GM23338 (cell line): ENCODE results near the gene ASB15. TPM values are rescaled to one million over a fixed set of nuclear protein-coding genes. Genes with fewer than 3 reads are reported as not detected.
A peak's percentile ranks its signal among the peaks of the same experiment; 100 is the strongest.

ENCODE experiments used
- ATAC-seq: fragments of 200-7000 bp; cut with Tn5 transposase; 3 replicates; pipeline ENCODE4 v1.9.1; 2020
- DNase-seq: peaks from one replicate; pipeline ENCODE4 v3.0.0-alpha.2; 2015; ENCODE audit warnings: low spot score
- H2AFZ ChIP-seq: fragments of 200-600 bp; sonication (generic); 2 replicates; pipeline ENCODE4 v1.8.0; 2016; ENCODE audit warnings: antibody characterized with exemption, mild to moderate bottlenecking, moderate library complexity
- H3F3A ChIP-seq: fragments of 200-600 bp; sonication (generic); replicated peaks from 2 replicates; pipeline ENCODE4 v1.8.0; 2017; ENCODE audit warnings: antibody characterized with exemption, mixed run types, low read depth
- H3K27ac ChIP-seq: fragments of 200-600 bp; sonication (generic); 2 replicates; pipeline ENCODE4 v1.6.1; 2016; ENCODE audit warnings: low read depth
- H3K27me3 ChIP-seq: fragments of 200-600 bp; sonication (generic); 2 replicates; pipeline ENCODE4 v1.8.0; 2016; ENCODE audit warnings: mild to moderate bottlenecking, mixed run types, moderate library complexity; ENCODE audit not compliant: insufficient read depth
- H3K36me3 ChIP-seq: fragments of 200-600 bp; sonication (generic); 2 replicates; pipeline ENCODE4 v1.8.0; 2016; ENCODE audit warnings: mild to moderate bottlenecking; ENCODE audit not compliant: insufficient read depth
- H3K4me1 ChIP-seq: fragments of 200-600 bp; sonication (generic); 2 replicates; pipeline ENCODE4 v1.8.0; 2016; ENCODE audit warnings: mild to moderate bottlenecking, moderate library complexity; ENCODE audit not compliant: insufficient read depth
- H3K4me2 ChIP-seq: fragments of 200-600 bp; sonication (generic); 2 replicates; pipeline ENCODE4 v1.7.1; 2017; ENCODE audit warnings: mixed run types
- H3K4me3 ChIP-seq: fragments of 200-600 bp; sonication (generic); 2 replicates; pipeline ENCODE4 v1.6.1; 2016; ENCODE audit warnings: mixed run types
- H3K79me2 ChIP-seq: fragments of 200-600 bp; sonication (generic); replicated peaks from 2 replicates; pipeline ENCODE4 v1.8.0; 2017; ENCODE audit warnings: mild to moderate bottlenecking; ENCODE audit not compliant: insufficient read depth
- H3K9me2 ChIP-seq: fragments of 200-600 bp; sonication (generic); 2 replicates; pipeline ENCODE4 v1.8.0; 2017; ENCODE audit not compliant: insufficient read depth
- H4K20me1 ChIP-seq: fragments of 200-600 bp; sonication (generic); replicated peaks from 2 replicates; pipeline ENCODE4 v1.8.0; 2017; ENCODE audit warnings: mild to moderate bottlenecking; ENCODE audit not compliant: insufficient read depth
- H3K27ac Mint-ChIP-seq: 2 replicates; pipeline ENCODE4 v1.8.0; 2020; ENCODE audit warnings: inconsistent platforms, mild to moderate bottlenecking, moderate library complexity, mixed read lengths
- H3K27me3 Mint-ChIP-seq: 3 replicates; pipeline ENCODE4 v1.8.0; 2022; ENCODE audit warnings: low read depth, mild to moderate bottlenecking, moderate library complexity, mixed read lengths, inconsistent platforms; ENCODE audit not compliant: insufficient read depth, poor library complexity
- H3K36me3 Mint-ChIP-seq: 3 replicates; pipeline ENCODE4 v1.8.0; 2021; ENCODE audit warnings: low read depth, mild to moderate bottlenecking, inconsistent platforms, moderate library complexity, mixed read lengths
- H3K4me1 Mint-ChIP-seq: 3 replicates; pipeline ENCODE4 v1.8.0; 2020; ENCODE audit warnings: mild to moderate bottlenecking, inconsistent platforms, mixed read lengths
- H3K4me3 Mint-ChIP-seq: 3 replicates; pipeline ENCODE4 v1.8.0; 2021; ENCODE audit warnings: moderate library complexity, mild to moderate bottlenecking, inconsistent platforms, mixed read lengths
- H3K9me3 Mint-ChIP-seq: 3 replicates; pipeline ENCODE4 v1.8.0; 2020; ENCODE audit warnings: moderate library complexity, mild to moderate bottlenecking, inconsistent platforms, mixed read lengths
- CREB1 ChIP-seq: fragments of 250-450 bp; sonication (Bioruptor Pico); IDR thresholded peaks from 2 replicates; pipeline ENCODE4 v1.5.0; 2020; ENCODE audit warnings: low read depth, mild to moderate bottlenecking, moderate library complexity
- CTCF ChIP-seq, 2 experiments: fragments of 200-600 bp in 1 of 2; sonication (generic) in 1 of 2; conservative IDR thresholded peaks; 2 replicates each; pipeline versions ENCODE4 v1.5.1 to v1.6.1; 2016 to 2017; ENCODE audit warnings: antibody characterized with exemption in 2 of 2, low read depth in 2 of 2, mild to moderate bottlenecking in 2 of 2, moderate library complexity in 1 of 2
- ETS1 ChIP-seq: IDR thresholded peaks from 2 replicates; pipeline ENCODE4 v1.6.1; 2016; ENCODE audit warnings: antibody characterized with exemption
- EZH2 ChIP-seq: fragments of 200-600 bp; sonication (generic); IDR thresholded peaks from one replicate; pipeline ENCODE4 v1.8.0; 2017; ENCODE audit warnings: antibody characterized with exemption, mild to moderate bottlenecking, low read depth; ENCODE audit not compliant: unreplicated experiment
- EZH2phosphoT487 ChIP-seq: fragments of 200-600 bp; sonication (generic); IDR thresholded peaks from one replicate; pipeline ENCODE4 v1.8.1; 2018; ENCODE audit warnings: antibody characterized with exemption; ENCODE audit not compliant: unreplicated experiment
- JUNB ChIP-seq: IDR thresholded peaks from one replicate; pipeline ENCODE4 v1.6.1; 2016; ENCODE audit warnings: antibody characterized with exemption; ENCODE audit not compliant: unreplicated experiment
- NANOG ChIP-seq: IDR thresholded peaks from 2 replicates; pipeline ENCODE4 v1.6.1; 2016; ENCODE audit warnings: antibody characterized with exemption, borderline replicate concordance
- POLR2AphosphoS5 ChIP-seq: IDR thresholded peaks from 2 replicates; pipeline ENCODE4 v1.6.1; 2016; ENCODE audit warnings: antibody characterized with exemption, low read depth
- REST ChIP-seq: IDR thresholded peaks from one replicate; pipeline ENCODE4 v1.6.1; 2018; ENCODE audit warnings: antibody characterized with exemption; ENCODE audit not compliant: unreplicated experiment
- STAT1 ChIP-seq: IDR thresholded peaks from one replicate; pipeline ENCODE4 v1.6.1; 2016; ENCODE audit warnings: antibody characterized with exemption; ENCODE audit not compliant: unreplicated experiment
- ZNF114 ChIP-seq: fragments of 250-450 bp; sonication (Bioruptor Pico); IDR thresholded peaks from 2 replicates; pipeline ENCODE4 v1.5.0; 2020; ENCODE audit warnings: mild to moderate bottlenecking, moderate library complexity
- ZNF331 ChIP-seq: fragments of 250-450 bp; sonication (Bioruptor Pico); IDR thresholded peaks from 2 replicates; pipeline ENCODE4 v1.5.0; 2020; ENCODE audit warnings: low read depth, mild to moderate bottlenecking, moderate library complexity
- ZNF462 ChIP-seq: fragments of 250-450 bp; sonication (Bioruptor Pico); IDR thresholded peaks from 2 replicates; pipeline ENCODE4 v1.5.0; 2020; ENCODE audit warnings: mild to moderate bottlenecking, moderate library complexity
- polyA plus RNA-seq: library from polyadenylated mRNA; unstranded; fragments of >200 nt; fragmentation: Nextera tagmentation; extraction: Ambion mirVana; gene quantifications from 2 replicates; pipeline ENCODE4 v1.2.1, GENCODE V29; 2016
- total RNA-seq: library from RNA; depleted of rRNA; stranded (reverse); fragments of >200 nt; shearing (Covaris generic); gene quantifications from 2 replicates; pipeline ENCODE4 v1.2.3, GENCODE V29; 2014

ASB15 gene
- total and polyA plus RNA-seq, 2 experiments from 2014 or later, result not detected

GRCh38 chr7:123663200-123663599 lies 61.6 kb downstream of the ASB15 start:
- Histone ChIP-seq H3K36me3 (no peaks in the 10 kb centered on the region), H3K9me2 (peaks cover 5% of the 10 kb centered on the region), H3K4me2 (no peak overlapping the region), H4K20me1 (no peaks in the 10 kb centered on the region), H3K79me2 (no peaks in the 10 kb centered on the region), H3K27me3 (no peaks in the 10 kb centered on the region), H3K4me3 (no peak overlapping the region), H2AFZ (peak overlapping the region; percentile 78), H3F3A (no peaks in the 10 kb centered on the region), H3K4me1 (peaks cover 17% of the 10 kb centered on the region; the same call in 1 of the 2 replicates), H3K27ac (no peak overlapping the region)
- Mint-ChIP-seq H3K4me3 (no peak overlapping the region), H3K4me1 (peaks cover 22% of the 10 kb centered on the region), H3K36me3 (no peaks in the 10 kb centered on the region; the same call in 2 of the 3 replicates), H3K27me3 (peaks cover 6% of the 10 kb centered on the region), H3K27ac (no peak overlapping the region), H3K9me3 (no peaks in the 10 kb centered on the region)
- ATAC-seq (no peak), DNase-seq (no peak)
- TF ChIP-seq ZNF462 (CRISPR knock-in tag), result no peak
- no peak for TF ChIP-seq CTCF (conservative IDR thresholded peaks at IDR 0.05; ENCODE audit: low read depth in 2 of 2)
- no peak for TF ChIP-seq STAT1
- TF ChIP-seq EZH2phosphoT487, result no peak
- TF ChIP-seq EZH2, result no peak
- TF ChIP-seq POLR2AphosphoS5, result no peak
- no peak for TF ChIP-seq CREB1 (CRISPR knock-in tag)
- TF ChIP-seq ETS1, result no peak
- TF ChIP-seq ZNF114 (CRISPR knock-in tag), result no peak
- TF ChIP-seq ZNF331 (CRISPR knock-in tag), result no peak
- no peak for TF ChIP-seq JUNB
- TF ChIP-seq NANOG, result no peak
- TF ChIP-seq REST, result no peak
